Activated naive CD4-positive, alpha-beta T cell treated with anti-CD3 and anti-CD28 coated beads for 36 hours (primary cell): ENCODE measurements around the gene MT2A. TPM values are rescaled to one million over a fixed set of nuclear protein-coding genes. Genes with fewer than 3 reads are reported as not detected.
"Not testable (repeated sequence)": the region's sequence is repeated elsewhere in the genome, so short reads cannot be mapped to it uniquely, and the experiment has no call there.

Experiments
- CTCF ChIA-PET: fragments of 350-600 bp; sonication (Branson Sonifier 250); formaldehyde crosslinking; loops from one replicate; lab custom pipeline; 2021; ENCODE audit warnings: antibody characterized with exemption; lab: Charles Lee
- DNase-seq: peaks from one replicate; pipeline ENCODE4 v3.0.0-alpha.2; 2020
- H3K27ac Mint-ChIP-seq: one replicate; pipeline ENCODE4 v1.8.0; 2021; ENCODE audit warnings: mild to moderate bottlenecking, mixed read lengths
- H3K27me3 Mint-ChIP-seq: one replicate; pipeline ENCODE4 v1.8.0; 2021; ENCODE audit warnings: low read depth, mixed read lengths
- H3K36me3 Mint-ChIP-seq: one replicate; pipeline ENCODE4 v1.8.0; 2021; ENCODE audit warnings: low read depth, mixed read lengths
- H3K4me1 Mint-ChIP-seq: one replicate; pipeline ENCODE4 v1.8.0; 2021; ENCODE audit warnings: low read depth, mixed read lengths
- H3K4me3 Mint-ChIP-seq: one replicate; pipeline ENCODE4 v1.8.0; 2021; ENCODE audit warnings: mild to moderate bottlenecking, moderate library complexity, mixed read lengths
- H3K9me3 Mint-ChIP-seq: one replicate; pipeline ENCODE4 v1.8.0; 2021; ENCODE audit warnings: mixed read lengths
- intact Hi-C: fragments of 100-400 bp; cut with micrococcal nuclease; formaldehyde crosslinking; loops from one replicate; pipeline ENCODE4 v1.15.1; 2023
- total RNA-seq, 2 experiments: library from RNA; stranded (reverse); gene quantifications; one replicate each; pipeline ENCODE4 v1.2.3, GENCODE V29; 2021

MT2A gene
- total RNA-seq, 2 experiments from 2014 or later = 95.7 to 130 TPM

GRCh38 chr16:56582911-56583310, 25.5 kb upstream of the MT2A start:
- H3K4me3 Mint-ChIP-seq, H3K36me3 Mint-ChIP-seq, intact Hi-C loops, DNase-seq, H3K9me3 Mint-ChIP-seq, H3K27me3 Mint-ChIP-seq, H3K27ac Mint-ChIP-seq, H3K4me1 Mint-ChIP-seq: not testable (repeated sequence)
- CTCF ChIA-PET = interaction anchor here (0.7 to 2.4 kb wide), 3 partner anchors 18 to 118 kb away, joined by 3 to 12 read pairs (median 5); no protein-coding TSS in a partner anchor

GRCh38 chr16:56583351-56584168, 24.8 kb upstream of the MT2A start:
- Mint-ChIP-seq H3K4me3 (no peak overlapping the region), H3K27ac (no peak overlapping the region), H3K4me1 (no peaks in the 10 kb centered on the region), H3K36me3 (no peaks in the 10 kb centered on the region), H3K27me3 (peaks cover under 1% of the 10 kb centered on the region), H3K9me3 (no peaks in the 10 kb centered on the region)
- CTCF ChIA-PET = interaction anchor here (0.7 to 2.6 kb wide), 6 partner anchors 60 to 618 kb away, joined by 3 to 12 read pairs (median 3); no protein-coding TSS in a partner anchor
- intact Hi-C loops = no loop called here
- no peak for DNase-seq

GRCh38 chr16:56584276-56584675, 24.1 kb upstream of the MT2A start:
- peaks cover 4% of the 10 kb centered on the region for H3K27me3 Mint-ChIP-seq
- peaks cover 3% of the 10 kb centered on the region for H3K4me1 Mint-ChIP-seq
- no peaks in the 10 kb centered on the region for H3K36me3 Mint-ChIP-seq
- H3K4me3 Mint-ChIP-seq = no peak overlapping the region
- no peak for DNase-seq
- H3K9me3 Mint-ChIP-seq = no peaks in the 10 kb centered on the region
- intact Hi-C loops = no loop called here
- CTCF ChIA-PET = interaction anchor here (0.7 to 2.7 kb wide), 5 partner anchors 7 to 618 kb away, joined by 3 to 16 read pairs (median 3); no protein-coding TSS in a partner anchor
- no peak overlapping the region for H3K27ac Mint-ChIP-seq

GRCh38 chr16:56588781-56589140, 19.6 kb upstream of the MT2A start:
- intact Hi-C loops = no loop called here
- no peak for DNase-seq
- peaks cover 18% of the 10 kb centered on the region for H3K27me3 Mint-ChIP-seq
- H3K4me1 Mint-ChIP-seq = peaks cover 9% of the 10 kb centered on the region
- CTCF ChIA-PET = interaction anchor here (0.6 kb wide), 1 partner anchor 200 kb away, joined by 4 read pairs; no protein-coding TSS in a partner anchor
- no peaks in the 10 kb centered on the region for H3K9me3 Mint-ChIP-seq
- no peaks in the 10 kb centered on the region for H3K36me3 Mint-ChIP-seq
- H3K27ac Mint-ChIP-seq = no peak overlapping the region
- H3K4me3 Mint-ChIP-seq = peak overlapping the region; percentile 73

- H3K9me3 Mint-ChIP-seq = no peaks in the 10 kb centered on the region
- peak; percentile 19 for DNase-seq
- peaks cover 9% of the 10 kb centered on the region for H3K4me1 Mint-ChIP-seq
- CTCF ChIA-PET = no interaction called here
- peak within 1 kb of the TSS; percentile 73 for H3K4me3 Mint-ChIP-seq
- peaks cover 18% of the 10 kb centered on the region for H3K27me3 Mint-ChIP-seq
- no peaks in the 10 kb centered on the region for H3K36me3 Mint-ChIP-seq
- intact Hi-C loops = no loop called here
- H3K27ac Mint-ChIP-seq = no peak within 1 kb of the TSS
These were observed 19.0 kb upstream of the MT2A start, which contains the start of gene MT3 for GRCh38 chr16:56589141-56590039. TSS of gene MT3 (plus strand) at chr16:56589528. CDS start at chr16:56589591, 63 bp downstream.

- Mint-ChIP-seq H3K9me3 (no peaks in the 10 kb centered on the region), H3K27ac (no peak overlapping the region), H3K27me3 (peaks cover 18% of the 10 kb centered on the region), H3K36me3 (no peaks in the 10 kb centered on the region), H3K4me1 (peaks cover 9% of the 10 kb centered on the region), H3K4me3 (no peak overlapping the region)
- DNase-seq = no peak
- CTCF ChIA-PET = interaction anchor here (0.8 to 2.2 kb wide), 4 partner anchors 9 to 110 kb away, joined by 3 to 14 read pairs (median 5); no protein-coding TSS in a partner anchor
- intact Hi-C loops = no loop called here
These were observed 16.9 kb upstream of the MT2A start for GRCh38 chr16:56591377-56592060.

GRCh38 chr16:56593573-56594291, 14.7 kb upstream of the MT2A start:
- H3K9me3 Mint-ChIP-seq = no peaks in the 10 kb centered on the region
- intact Hi-C loops = no loop called here
- no peak overlapping the region for H3K27ac Mint-ChIP-seq
- peaks cover 16% of the 10 kb centered on the region for H3K27me3 Mint-ChIP-seq
- CTCF ChIA-PET = interaction anchor here (0.6 to 2.2 kb wide), 3 partner anchors 10 to 113 kb away, joined by 3 to 5 read pairs (median 3); no protein-coding TSS in a partner anchor
- H3K36me3 Mint-ChIP-seq = no peaks in the 10 kb centered on the region
- no peak for DNase-seq
- H3K4me1 Mint-ChIP-seq = peaks cover 10% of the 10 kb centered on the region
- no peak overlapping the region for H3K4me3 Mint-ChIP-seq

GRCh38 chr16:56594292-56594619, 14.1 kb upstream of the MT2A start:
- no peaks in the 10 kb centered on the region for H3K9me3 Mint-ChIP-seq
- DNase-seq = no peak
- no peak overlapping the region for H3K4me3 Mint-ChIP-seq
- no peak overlapping the region for H3K27ac Mint-ChIP-seq
- intact Hi-C loops = no loop called here
- CTCF ChIA-PET = interaction anchor here (0.6 to 1.0 kb wide), 2 partner anchors 108 to 113 kb away, joined by 3 read pairs; no protein-coding TSS in a partner anchor
- H3K4me1 Mint-ChIP-seq = peaks cover 7% of the 10 kb centered on the region
- peaks cover 14% of the 10 kb centered on the region for H3K27me3 Mint-ChIP-seq
- H3K36me3 Mint-ChIP-seq = no peaks in the 10 kb centered on the region

- intact Hi-C loops = loop anchor here (1.0 kb wide), 2 partner anchors 23 to 86 kb away; no protein-coding TSS in a partner anchor
- Mint-ChIP-seq H3K27me3 (peaks cover 5% of the 10 kb centered on the region), H3K36me3 (no peaks in the 10 kb centered on the region), H3K27ac (no peak overlapping the region), H3K4me1 (peaks cover 4% of the 10 kb centered on the region), H3K9me3 (no peaks in the 10 kb centered on the region), H3K4me3 (no peak overlapping the region)
- peak; percentile 44 for DNase-seq
- CTCF ChIA-PET = interaction anchor here (0.6 to 6.7 kb wide), 15 partner anchors 9 to 335 kb away, joined by 3 to 57 read pairs (median 4); no protein-coding TSS in a partner anchor
These were observed 7.9 kb upstream of the MT2A start for GRCh38 chr16:56600398-56600999.

- no peaks in the 10 kb centered on the region for H3K9me3 Mint-ChIP-seq
- H3K4me3 Mint-ChIP-seq = no peak overlapping the region
- CTCF ChIA-PET = interaction anchor here (0.6 to 6.7 kb wide), 12 partner anchors 9 to 123 kb away, joined by 3 to 57 read pairs (median 4); no protein-coding TSS in a partner anchor
- peaks cover 6% of the 10 kb centered on the region for H3K4me1 Mint-ChIP-seq
- H3K36me3 Mint-ChIP-seq = no peaks in the 10 kb centered on the region
- intact Hi-C loops = no loop called here
- H3K27me3 Mint-ChIP-seq = peaks cover 5% of the 10 kb centered on the region
- H3K27ac Mint-ChIP-seq = no peak overlapping the region
- DNase-seq = no peak
These were observed 7.1 kb upstream of the MT2A start for GRCh38 chr16:56601325-56601724.
